Measurements from ENCODE around the gene P4HA2. TPM values are rescaled to one million over a fixed set of nuclear protein-coding genes. Genes with fewer than 3 reads are reported as not detected.

Gene P4HA2
- total RNA-seq, 1 experiment from 2014 or later, result 64.2 TPM

DNA sequence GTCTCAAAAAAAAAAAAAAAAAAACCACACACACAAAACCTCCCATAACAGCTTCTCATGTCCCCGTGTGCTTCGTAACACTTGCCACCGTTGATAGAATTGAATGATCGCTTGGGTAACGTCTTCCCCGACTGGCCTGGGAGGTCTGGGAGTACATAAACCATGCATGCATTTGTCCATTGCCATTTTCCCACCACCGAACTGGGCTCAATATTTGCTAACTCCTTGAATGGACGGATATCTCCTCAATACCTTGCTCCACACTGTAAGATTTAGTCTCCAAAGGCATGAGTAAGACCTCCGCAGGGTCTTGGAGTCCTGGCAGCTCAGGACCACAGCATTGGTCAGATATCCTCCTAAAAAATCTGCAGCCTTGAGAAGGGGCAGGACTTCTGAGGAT, 3.2 kb upstream of the P4HA2 start:
- in situ Hi-C loops (cut with HindIII; ENCODE audit: low pct_unique_long_range_greater_than_20kb, low sequenced_read_pairs), result no loop called here
- DNase-seq (ENCODE audit: low read depth), result no peak

DNA sequence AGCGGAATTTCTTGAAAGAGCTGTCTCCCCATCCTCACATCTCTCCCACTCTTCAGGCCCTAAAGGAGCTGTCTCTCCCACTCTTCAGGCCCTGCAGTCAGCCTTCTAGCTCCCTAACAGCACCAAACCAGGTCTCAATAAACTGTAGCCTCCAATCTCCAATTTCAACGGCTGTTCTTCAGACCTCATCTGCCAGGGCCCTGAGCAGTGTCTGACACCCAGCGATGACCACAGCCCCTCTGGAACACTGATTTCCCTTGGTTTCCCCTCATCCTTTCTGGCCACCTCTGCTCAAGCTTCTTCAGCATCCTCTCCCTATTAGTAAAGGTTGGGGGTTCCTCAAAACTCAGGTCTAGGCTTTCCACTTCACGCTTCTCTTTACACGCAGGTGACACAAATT, 1.6 kb upstream of the P4HA2 start:
- in situ Hi-C loops (cut with HindIII; ENCODE audit: low pct_unique_long_range_greater_than_20kb, low sequenced_read_pairs), result no loop called here
- no peak for DNase-seq (ENCODE audit: low read depth)

DNA sequence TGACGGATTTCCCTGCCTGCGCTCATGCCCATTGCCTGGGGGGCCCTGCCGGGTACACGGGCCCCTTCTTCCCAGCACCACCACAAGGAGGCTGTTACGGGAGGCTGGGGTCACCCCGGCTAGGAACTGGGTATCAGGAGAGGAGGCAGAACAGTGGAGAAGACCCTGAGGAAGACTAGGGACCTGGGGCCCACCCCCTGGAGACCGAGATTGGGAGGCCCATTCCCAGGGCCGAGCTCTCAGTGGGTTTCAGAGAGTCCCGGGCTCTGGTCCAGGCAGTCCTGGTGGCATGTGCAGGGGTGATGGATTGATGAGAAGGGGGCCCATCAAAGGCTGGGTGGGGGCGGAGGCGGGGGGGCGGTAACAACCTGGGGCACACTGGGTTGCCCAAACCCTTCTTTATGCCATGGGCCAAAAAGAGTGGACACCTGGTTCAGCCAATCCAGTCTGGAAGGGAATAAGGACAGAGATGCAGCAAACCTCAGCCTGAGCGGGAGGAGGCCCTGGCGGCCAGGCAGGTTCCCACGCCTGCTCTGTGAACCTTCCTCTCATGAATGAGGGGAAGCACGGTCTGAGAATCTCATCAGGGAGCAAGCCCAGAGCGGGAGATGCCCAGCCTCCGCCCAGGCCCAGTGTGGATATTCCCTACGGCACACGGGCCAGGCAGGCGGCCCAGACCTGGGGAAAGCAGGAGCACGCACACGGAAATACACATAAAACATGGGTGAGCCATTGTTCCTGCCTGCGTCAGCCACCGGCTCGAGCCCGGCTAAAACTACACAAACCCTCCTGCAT, 785 bp upstream of the P4HA2 start:
- no peak for DNase-seq (ENCODE audit: low read depth)

DNA sequence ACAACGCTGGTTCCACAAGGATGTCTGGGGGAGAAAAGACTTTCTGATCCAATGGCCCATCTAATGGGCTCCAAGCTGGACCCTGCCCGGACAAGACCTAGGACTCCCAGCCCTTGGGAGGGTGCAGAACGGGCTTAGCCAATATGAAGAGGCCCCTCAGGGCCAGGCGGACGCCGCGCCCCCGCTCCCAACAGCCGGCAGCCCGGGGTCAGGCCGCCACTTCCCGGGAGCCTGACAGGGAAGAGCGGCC, 493 bp downstream of the P4HA2 start:
- in situ Hi-C loops (cut with HindIII; ENCODE audit: low pct_unique_long_range_greater_than_20kb, low sequenced_read_pairs), result no loop called here
- DNase-seq (ENCODE audit: low read depth), result no peak

More for the DNA sequence above, 785 bp upstream of the P4HA2 start:
- in situ Hi-C loops (cut with HindIII; ENCODE audit: low pct_unique_long_range_greater_than_20kb, low sequenced_read_pairs), result no loop called here

DNA sequence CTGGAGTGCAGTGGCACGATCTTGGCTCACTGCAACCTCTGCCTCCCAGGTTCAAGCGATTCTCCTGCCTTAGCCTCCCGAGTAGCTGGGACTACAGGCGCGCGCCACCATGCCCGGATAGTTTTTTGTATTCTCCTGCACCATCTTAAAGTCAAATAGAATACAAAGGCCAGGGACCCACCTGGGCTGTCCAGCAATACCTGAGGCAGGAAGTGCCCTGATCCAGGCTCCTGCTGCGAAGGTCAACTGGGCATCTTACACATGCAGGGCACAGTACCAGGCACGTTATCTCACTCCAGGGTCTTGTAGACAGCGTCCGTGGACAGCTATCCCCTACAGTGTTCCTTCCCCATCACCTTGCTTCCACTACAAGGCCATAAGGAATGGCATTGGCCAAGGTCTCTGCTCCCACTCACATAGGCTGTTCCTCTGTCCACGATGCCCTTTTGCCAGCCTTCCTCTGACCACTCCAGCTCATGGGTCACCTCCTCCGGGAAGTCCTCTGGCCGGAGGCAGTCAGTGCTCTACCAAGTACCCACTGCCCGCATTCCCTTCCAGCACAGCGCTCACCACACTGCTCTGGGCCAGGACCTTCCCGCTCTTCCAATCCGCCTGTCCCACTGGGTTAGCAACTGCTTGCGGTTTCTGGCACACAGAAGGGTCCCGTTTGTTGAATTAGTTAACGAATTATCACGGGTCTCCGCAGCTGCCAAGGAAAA, 978 bp downstream of the P4HA2 start:
- DNase-seq (ENCODE audit: low read depth), result no peak
- in situ Hi-C loops (cut with HindIII; ENCODE audit: low pct_unique_long_range_greater_than_20kb, low sequenced_read_pairs), result no loop called here

DNA sequence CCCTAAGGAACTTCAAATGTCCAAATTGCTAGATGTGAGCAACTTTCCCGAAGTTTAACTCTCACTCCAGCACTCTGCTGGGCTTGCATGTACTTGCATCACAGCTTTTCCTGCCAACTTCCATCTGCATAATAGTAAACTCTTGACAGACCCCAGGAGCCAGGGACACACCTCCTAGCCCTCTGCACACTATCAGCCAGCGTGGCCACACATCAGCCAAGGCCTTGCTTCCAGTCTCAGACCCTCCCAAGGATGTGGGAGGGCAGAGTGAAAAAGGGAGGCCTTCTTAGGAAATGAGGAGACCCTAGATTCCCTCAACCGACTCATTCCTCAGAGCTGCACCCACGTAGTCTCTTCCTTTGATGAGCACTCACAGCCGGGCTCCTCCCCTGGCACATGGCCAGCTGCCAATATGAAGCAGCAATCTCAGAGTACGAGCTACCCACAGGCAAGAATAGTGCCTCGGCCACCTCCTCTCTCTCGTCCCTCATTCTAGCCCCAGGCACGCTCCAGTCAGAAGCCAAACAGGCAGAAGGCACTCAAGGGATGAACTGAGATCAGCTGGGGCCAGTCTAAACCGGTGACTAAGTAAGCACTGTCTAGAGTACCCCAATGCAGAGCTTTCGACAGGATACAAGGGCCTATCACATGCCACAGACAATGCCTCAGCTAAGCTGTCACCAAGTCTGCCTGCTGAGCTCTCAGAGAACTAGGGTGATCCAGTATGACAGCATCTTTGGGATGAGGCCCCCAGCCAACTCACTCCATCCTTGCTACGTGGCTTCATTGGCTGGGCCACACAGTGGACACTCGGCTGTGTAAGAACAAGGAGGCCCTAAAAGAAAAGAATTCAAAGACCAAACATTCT, 2.3 kb downstream of the P4HA2 start:
- peak; percentile 29 for DNase-seq (ENCODE audit: low read depth)

DNA sequence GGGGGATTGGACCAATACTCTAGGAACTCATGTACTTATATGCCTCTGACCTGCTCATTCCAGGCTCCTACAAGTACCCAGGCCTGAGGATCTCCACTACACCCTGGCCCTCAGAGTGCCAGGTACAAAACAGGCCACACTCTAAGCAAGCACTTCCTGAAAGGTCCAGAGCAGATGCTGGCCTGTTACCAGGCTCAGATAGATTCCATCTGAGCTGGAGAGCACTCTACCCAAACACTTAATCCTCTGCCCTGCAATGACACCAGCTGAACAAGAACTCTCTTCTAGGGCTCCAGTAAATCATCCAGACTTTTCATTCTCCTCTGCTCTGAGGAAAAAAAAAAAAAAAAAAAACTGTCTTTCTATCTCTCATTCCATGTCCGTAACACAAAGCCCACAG, 2.9 kb downstream of the P4HA2 start:
- no peak for DNase-seq (ENCODE audit: low read depth)
- in situ Hi-C loops (cut with HindIII; ENCODE audit: low pct_unique_long_range_greater_than_20kb, low sequenced_read_pairs), result no loop called here

More for the DNA sequence above, 2.3 kb downstream of the P4HA2 start:
- in situ Hi-C loops (cut with HindIII; ENCODE audit: low pct_unique_long_range_greater_than_20kb, low sequenced_read_pairs), result no loop called here

DNA sequence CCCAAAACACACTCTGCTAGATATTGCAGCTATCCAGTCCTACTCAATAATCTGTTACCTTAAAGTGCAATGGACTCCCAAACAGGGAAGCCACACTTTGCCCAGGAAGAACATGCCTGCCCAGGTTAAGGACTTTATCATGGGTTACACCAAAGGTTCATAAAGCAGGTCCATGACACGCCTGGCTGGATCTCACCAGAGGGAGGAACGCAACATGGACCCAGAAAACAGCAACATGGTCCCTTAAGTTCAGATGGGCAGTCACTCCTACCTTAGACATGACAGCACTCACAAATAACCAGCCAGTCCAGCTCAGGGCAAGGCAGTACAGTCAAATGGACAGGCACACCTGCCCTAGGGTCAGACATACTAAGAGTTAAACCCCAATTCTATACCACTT, 3.8 kb downstream of the P4HA2 start:
- in situ Hi-C loops (cut with HindIII; ENCODE audit: low pct_unique_long_range_greater_than_20kb, low sequenced_read_pairs), result no loop called here

DNA sequence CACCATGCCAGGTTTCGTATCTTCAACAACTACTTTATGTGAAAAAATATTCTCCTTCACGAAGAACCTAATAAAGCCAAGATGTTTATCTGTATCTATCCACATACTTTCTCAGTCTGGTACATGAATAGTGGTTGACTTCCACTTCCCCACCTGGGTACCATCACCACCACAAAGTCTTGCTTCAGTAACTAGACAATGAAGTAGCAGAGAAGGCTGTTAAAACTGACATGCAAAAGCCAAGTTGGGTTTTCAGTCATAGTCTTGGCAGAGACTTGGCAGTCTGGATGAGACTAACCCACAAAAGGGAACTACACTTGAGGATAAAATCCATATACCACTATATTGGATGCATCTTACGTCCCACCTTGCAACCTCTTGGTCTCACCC, 5.0 kb downstream of the P4HA2 start:
- in situ Hi-C loops (cut with HindIII; ENCODE audit: low pct_unique_long_range_greater_than_20kb, low sequenced_read_pairs), result no loop called here
- DNase-seq (ENCODE audit: low read depth), result no peak

More for the DNA sequence above, 3.8 kb downstream of the P4HA2 start:
- DNase-seq (ENCODE audit: low read depth), result no peak

DNA sequence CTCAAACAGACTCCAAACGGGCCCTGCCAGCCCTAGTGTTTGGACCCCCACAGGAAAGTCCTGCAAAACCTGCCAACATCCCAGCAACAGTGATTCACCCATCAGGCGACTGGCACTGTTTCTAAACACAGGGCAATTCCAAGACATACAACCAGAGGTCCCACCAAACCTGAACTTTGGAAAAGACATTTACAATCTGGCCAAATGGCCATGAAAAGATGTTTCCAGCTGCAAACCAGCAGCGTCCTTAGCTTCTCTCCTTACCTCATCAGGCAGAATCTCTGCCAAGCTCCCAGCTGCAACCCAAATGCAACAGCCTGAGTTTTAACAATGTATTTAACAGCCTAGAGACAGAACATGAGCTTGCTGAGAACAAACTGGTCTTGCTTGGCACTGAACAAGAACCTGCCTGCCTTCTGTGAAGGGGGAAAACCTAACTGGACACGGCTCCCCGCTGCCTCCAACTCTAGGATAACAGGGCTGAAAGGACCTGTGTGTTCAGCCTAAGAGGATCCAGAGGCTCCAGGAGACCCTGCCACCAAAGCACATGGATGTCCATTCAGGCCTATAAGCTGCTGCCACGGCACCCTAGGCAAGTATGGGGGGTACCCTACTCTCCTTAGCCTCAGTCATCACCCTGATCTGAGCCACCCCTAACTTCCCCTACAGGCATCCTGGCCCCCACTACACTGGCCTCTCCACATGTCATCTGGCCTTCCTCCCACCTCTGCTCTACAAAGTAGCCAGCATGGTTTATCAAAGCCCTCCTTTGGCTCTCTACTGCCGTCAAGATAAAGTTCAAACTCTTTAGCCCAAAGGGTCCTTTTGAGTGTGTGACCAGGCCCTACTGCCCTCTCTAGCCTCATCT, 5.6 kb downstream of the P4HA2 start:
- in situ Hi-C loops (cut with HindIII; ENCODE audit: low pct_unique_long_range_greater_than_20kb, low sequenced_read_pairs), result no loop called here
- no peak for DNase-seq (ENCODE audit: low read depth)

DNA sequence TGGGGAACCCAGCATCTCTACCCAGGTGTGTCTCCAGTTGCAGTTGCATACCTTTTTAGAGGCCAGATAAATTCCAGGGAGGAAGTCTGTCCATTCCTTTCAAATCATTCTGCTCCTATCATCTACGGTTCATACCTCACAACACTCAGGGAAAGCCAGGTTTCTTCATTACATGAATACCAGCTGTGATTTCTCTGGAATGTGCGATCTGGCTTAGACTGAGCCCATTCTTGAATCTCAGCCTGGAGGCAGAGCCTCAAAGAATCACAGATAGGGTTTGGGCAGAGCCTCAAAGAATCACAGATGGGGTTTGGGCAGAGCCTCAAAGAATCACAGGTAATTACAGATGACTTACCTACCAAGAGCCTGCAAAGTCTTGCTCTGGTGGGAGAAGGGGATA, 7.2 kb downstream of the P4HA2 start:
- in situ Hi-C loops (cut with HindIII; ENCODE audit: low pct_unique_long_range_greater_than_20kb, low sequenced_read_pairs), result no loop called here
- no peak for DNase-seq (ENCODE audit: low read depth)

DNA sequence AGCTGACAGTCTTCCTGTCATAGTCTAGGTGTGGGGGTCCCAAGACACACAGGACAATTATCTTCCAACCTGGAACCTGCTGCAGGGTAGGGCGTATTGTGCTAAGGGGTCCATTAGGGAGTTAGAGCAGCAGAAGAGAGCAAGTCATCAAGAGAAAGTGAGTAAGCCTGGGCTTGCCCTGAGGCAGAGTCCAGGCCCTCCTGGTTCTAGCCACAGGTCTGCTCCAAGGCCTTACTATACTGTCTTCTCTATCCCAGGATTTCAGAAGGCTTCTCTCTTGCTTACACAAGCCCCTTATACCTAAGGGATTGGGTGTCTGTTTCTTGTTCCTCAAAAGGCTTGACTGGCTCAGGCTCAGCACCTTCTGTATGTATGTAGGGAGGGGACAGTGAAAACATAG, 7.7 kb downstream of the P4HA2 start:
- DNase-seq (ENCODE audit: low read depth), result no peak
- in situ Hi-C loops (cut with HindIII; ENCODE audit: low pct_unique_long_range_greater_than_20kb, low sequenced_read_pairs), result no loop called here

DNA sequence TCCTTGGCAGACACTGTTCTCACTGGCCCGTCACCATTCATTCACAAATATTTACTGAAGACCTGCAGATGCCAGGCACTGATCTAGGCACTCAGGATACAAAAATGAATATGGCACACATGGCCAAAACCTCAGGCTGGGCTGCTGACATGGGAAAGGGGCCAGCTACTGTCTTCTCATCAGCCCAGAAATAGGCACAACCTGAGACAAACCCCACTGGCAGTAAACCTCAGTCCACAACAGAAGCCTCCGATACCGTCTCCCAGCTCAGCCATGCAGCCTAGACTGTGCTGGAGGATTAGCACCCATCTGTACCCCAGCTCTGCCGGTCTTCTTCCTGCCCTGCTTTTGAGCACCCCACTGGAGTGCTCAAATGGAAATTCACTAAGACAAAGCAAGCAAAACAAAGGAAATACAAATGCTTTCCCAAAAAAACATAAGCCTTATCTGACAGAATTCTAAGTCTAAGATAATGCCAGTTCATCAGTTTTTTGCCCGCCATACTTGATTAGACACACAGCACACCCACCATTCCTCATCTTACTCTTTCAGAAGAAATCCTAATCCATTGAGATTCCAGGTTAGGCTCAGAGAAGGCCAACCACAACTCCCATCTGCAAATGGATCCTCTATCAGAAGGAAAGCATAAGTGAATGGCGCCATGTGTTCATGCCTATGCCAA, 8.2 kb downstream of the P4HA2 start:
- DNase-seq (ENCODE audit: low read depth), result no peak
- in situ Hi-C loops (cut with HindIII; ENCODE audit: low pct_unique_long_range_greater_than_20kb, low sequenced_read_pairs), result no loop called here

DNA sequence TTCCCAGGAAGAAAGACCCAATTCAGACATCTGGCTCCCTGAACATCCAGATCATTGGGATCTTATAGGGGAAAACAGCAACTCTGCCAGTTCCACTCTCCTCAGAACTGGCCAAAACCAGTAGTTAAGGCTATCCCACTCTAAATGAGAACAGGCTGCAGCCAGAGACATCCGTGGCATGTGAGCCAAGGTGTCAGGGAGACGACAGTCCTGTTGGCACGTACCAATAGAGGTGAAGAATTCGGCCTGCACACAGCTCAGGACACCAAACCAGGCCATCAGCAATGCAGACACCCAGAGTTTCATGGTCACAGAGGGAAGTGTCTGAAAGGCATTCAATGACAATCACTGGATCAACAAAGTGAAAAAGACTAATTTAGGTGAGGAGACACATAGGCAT, 9.3 kb downstream of the P4HA2 start:
- DNase-seq (ENCODE audit: low read depth), result no peak
- in situ Hi-C loops (cut with HindIII; ENCODE audit: low pct_unique_long_range_greater_than_20kb, low sequenced_read_pairs), result no loop called here

DNA sequence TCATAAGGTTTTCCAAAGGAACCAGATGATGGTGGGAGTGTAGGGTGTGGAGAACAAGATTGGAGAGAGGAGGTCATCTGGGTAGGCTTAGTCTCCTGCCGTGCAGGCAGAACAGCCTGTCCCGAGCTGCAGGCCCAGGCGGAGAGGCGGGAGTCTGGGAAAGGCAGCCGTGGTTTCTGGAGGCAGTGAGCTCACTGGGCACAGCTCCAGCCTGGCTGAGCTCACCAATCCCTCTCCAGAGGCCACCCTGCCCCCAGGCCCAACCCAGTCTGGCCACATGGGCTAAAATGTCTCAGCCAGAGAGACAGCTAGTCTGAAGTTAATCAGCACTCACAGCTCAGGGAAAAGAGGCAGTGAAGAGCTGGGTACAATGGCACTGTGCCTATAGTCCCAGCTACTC, 12.3 kb downstream of the P4HA2 start:
- DNase-seq (ENCODE audit: low read depth), result peak; percentile 80

DNA sequence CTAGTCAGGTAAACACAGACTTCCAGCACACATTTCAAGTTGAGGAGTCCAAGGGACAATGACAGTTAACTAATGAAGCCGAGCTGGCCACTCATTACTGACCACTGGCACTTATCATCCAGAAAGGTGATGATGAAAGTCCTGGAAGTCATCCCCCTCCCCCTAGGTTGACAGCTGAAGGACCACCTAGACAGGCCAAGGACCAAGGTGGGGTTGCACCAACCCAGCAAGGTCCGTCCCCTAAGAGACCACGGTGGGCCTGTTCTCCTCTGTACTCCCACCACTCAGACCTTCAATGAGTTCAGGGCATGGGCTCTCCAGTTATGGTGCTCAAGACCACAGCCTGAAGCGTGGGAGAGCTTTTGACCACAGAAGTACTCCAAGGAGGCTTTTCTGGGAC, 13.2 kb downstream of the P4HA2 start:
- in situ Hi-C loops (cut with HindIII; ENCODE audit: low pct_unique_long_range_greater_than_20kb, low sequenced_read_pairs), result no loop called here
- no peak for DNase-seq (ENCODE audit: low read depth)

More for the DNA sequence above, 12.3 kb downstream of the P4HA2 start:
- in situ Hi-C loops (cut with HindIII; ENCODE audit: low pct_unique_long_range_greater_than_20kb, low sequenced_read_pairs), result no loop called here

DNA sequence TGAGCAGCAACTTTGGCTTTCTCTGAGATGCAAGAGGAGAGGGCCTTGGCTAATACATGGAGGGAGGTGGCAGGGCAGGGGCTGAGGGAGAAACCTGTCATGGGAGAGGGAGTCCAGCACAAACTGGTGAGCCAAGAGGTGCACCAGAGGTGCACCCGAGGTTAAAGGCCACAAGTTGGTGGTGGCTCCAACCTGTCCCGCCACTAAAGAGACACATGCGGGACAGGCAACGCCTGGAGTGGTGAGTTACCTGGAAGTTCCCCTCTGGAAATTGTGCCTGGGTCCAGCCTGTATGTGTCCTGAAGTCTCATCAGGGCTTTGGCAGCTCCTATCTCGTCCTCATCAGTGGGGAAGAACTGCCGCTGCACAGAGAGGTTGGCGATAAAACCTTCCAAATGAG, 14.0 kb downstream of the P4HA2 start:
- no peak for DNase-seq (ENCODE audit: low read depth)
- in situ Hi-C loops (cut with HindIII; ENCODE audit: low pct_unique_long_range_greater_than_20kb, low sequenced_read_pairs), result no loop called here

DNA sequence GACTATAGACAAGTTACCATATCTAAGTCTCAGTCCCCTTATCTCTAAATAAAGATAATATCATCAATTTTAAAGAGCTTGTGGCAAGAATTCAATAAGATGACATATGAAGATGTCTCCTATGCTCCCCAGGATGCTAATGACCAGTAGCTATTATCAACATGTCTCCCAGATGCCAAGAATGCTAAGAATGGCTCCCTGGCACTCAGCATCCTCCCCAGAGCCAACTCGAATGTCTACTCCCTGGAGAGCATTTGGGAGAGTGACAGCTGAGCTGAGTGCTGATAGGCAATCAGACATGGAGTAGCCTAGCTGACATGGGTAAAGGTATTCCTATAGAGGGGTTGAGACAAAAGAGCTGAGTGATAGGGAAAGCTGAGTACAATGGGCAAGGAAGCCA, 15.9 kb downstream of the P4HA2 start:
- in situ Hi-C loops (cut with HindIII; ENCODE audit: low pct_unique_long_range_greater_than_20kb, low sequenced_read_pairs), result no loop called here
- DNase-seq (ENCODE audit: low read depth), result no peak
